Stimulated activated CD8-positive, alpha-beta memory T cell treated with anti-CD3 and anti-CD28 coated beads, Interleukin-12 subunit alpha, Interleukin-12 subunit beta, amount 100 ng/mL, for 1 hour (primary cell): ENCODE results near the gene DMGDH.
A peak's percentile ranks its signal among the peaks of the same experiment; 100 is the strongest.

Source experiments
- DNase-seq: peaks from one replicate; pipeline ENCODE4 v3.0.0-alpha.2; 2020; ENCODE audit warnings: low read depth

The DMGDH gene

DNA sequence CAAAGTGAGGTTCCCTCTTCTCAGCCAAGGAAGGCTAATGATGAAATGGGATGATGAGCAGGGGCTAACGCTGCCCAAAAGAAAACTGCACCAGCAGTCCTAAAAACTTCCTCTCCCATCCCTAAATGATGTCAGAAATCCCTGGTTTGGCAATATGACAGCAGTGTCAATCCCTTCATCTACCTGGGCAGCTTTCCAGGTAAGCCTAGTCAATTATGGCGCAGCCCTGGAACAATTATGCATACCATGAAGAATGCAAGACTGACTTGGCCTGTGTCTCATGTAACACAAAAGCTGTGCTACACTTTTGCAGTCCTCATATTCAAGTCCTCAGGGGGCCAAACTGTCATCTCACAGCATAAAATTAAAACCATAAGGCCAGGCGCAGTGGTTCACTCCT is 7.0 kb downstream of the DMGDH start:
- DNase-seq = no peak

DNA sequence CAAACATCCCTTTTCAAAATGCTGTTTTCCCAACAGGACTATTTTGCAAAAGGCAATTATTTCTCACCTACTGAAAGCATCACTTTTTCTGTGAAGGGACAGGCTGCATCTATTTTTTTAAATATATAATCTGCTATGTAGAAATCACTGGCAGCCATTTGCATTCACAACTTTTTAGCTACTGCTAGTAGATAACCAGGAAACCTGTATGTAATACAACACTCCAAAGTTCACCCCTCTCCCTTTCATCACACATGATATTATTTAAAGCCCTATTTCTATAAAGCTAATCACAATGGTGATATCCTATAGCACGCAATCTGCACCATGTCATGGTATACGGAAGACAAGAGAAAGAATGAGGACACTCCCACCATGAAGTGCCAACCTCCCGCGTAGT is 9.8 kb downstream of the DMGDH start:
- DNase-seq = no peak

DNA sequence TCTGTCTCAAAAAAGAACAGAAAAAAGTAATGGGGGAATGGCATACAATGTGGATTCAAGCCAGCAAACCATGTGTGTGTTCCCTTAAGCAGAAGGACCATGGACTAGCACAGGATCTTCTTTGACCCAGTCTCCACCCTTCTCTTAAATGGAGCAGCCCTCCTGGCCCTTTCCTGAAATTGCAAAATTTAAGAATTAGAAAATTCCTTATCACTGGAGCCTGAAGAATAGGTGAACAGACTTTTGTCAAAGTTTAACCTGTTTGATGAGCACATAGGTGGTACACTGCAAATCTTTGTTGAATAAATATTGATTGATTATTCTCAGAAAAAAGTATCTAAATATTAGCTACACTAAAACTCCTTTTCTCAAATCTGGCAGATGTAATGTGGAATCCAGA is 12.6 kb downstream of the DMGDH start:
- no peak for DNase-seq

DNA sequence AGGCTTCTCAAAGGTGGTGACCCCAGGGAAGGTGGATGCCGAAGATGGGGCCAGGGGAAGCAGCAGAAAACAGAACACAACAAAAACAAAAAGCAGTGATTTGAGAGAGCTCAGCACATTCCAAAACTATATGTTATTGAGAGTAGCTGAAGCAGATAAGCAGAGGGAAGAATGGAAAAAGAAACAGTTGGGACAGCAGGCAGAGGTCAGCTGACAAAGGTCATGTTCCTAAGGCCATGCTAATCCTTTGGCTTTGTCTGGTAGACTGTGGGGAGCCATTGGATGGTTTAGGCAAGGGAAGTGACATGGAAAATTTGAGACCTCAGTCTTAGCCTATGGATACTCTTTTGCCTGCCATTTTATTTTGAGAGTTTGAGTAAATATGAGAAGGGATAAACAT is 14.5 kb downstream of the DMGDH start:
- DNase-seq = no peak

DNA sequence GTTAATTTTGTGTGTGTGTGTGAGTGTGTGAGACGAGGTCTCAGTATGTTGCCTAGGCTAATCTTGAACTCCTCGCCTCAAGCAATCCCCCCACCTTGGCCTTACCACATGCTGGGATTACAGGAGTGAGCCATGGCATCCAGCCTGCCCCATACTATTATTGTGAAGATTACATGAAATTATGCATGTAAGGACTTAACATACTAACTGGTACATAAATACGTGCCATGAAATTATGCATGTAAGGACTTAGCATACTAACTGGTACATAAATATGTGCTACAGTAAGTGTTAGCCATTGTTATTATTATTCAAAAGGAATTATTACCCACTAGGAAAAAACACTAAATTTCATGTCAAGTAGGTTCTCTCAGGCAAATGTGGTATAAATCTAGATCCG is 16.2 kb downstream of the DMGDH start:
- DNase-seq = no peak

DNA sequence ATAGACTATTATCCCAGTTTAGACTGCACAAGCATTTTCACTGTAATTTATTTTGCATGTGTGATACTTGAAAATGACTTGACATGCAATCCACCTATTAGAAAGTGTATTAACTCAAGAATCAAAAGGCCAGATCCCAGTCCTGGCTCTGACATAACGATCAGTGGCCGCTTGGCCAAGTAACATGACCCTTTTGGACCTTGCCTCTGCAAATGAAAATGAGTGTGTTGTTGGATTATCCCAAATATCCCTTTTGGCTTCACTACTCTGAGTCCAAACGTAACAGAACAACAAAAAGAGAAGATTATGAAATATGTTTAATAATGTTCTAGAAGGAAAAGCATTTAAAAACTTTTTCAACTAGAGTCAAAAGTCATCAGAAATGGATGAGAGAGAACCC is 19.0 kb downstream of the DMGDH start:
- DNase-seq = no peak

DNA sequence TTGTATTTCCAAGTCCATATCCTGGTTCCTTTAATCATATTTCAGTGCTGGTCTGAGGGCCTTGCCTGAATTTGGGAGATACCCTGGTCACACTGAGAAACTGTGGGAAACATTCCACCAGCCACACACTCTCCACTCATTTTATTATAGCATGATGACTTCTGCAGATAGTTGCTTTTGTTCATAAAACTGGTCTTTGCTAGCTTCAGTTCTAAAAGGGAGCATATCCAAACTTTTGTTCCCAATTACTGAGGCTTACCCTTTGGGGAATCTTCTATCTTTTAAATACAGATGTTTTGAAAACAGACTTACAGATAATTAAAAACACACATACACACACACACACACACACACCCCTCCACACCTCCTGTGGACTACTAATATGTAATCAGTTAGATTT is 21.0 kb downstream of the DMGDH start:
- DNase-seq = no peak

DNA sequence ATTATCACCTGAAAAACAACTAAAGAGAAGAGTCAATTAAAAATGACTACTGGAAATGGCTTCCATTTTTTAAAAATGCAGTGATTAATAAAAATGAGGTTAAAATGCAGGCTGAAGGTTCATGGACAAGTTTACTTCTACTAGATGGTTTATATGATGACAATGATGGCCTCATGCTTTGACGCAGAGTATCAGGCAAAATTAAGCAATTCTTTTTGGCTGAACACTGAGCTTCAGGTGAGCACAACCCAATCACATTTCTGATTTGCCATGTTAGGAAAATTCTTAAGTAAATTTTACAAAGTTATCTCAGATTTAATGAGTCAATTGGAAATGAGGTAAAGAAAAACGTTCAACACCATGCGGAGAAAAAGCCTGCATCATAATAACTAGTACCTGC is 22.3 kb downstream of the DMGDH start:
- DNase-seq = no peak

DNA sequence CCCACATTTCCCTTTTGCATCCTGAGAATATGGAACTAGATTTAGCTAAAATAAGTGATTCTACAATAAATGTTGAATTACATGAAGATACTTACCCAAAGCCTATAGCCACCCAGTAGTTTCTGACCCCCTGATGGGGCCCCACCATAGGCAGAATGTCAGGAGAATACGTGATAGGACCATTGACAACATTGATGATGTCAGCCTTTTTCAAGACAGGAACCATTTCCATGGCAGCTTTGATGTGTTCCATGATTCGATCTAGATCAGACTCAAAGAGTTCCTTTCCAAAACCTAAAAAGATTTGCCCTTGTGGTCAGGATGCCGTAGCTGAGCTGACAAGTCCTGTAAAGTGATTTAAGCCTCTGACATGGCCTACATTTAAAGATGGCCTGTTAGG is 27.3 kb downstream of the DMGDH start:
- no peak for DNase-seq

DNA sequence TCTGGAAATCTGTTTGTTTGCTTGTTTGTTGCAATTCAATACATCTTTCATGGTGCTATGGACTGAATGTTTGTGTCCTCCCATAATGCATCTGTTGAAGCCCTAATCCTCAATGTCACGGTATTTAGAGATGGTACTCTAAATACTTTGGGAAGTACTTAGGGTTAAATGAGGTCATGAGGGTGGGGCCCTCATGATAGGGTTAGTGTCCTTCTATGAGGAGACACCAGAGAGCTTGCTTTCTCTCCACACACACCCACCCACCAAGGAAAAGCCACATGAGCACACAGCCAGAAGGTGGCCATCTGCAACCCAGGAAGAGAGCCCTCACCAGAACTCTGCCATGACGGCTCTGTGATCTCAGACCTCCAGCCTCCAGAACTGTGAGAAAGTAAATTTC is 32.7 kb downstream of the DMGDH start:
- no peak for DNase-seq

DNA sequence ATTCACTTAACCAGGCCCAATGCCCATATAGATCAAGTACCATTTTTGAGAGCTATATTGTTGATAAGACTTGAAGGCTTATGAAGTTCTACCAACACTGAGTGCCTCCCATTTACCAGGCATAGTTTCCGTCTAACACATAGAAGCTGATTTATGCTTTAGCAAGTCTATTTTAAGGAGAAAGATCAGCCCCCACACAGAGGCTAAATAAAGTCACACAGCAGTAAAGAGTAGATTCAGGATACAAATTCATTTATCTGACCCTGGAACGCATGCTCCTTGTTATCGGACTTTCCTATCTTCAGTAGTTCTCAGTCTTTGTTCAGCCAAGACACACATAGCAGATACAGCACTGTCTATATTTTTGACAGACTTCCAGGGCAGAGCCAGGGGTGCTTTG is 34.2 kb downstream of the DMGDH start:
- DNase-seq = no peak

DNA sequence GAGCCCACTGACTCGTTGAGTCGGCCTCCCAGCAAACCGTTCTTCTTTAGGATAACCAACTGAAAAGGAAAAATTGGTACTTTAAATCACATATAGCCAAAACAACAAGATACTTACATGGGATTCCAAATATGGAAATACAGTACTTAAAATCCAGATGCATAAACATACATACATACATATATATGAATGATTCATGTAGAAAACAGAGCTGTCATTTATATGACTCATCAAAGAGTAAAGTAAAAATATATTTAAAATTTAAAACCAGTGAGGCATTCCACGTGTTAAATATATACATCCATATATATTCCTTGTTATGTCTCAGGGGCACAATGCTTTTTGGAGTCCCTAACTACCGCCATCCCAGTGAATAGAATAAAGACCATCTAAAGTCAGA is 36.7 kb downstream of the DMGDH start:
- DNase-seq = no peak

DNA sequence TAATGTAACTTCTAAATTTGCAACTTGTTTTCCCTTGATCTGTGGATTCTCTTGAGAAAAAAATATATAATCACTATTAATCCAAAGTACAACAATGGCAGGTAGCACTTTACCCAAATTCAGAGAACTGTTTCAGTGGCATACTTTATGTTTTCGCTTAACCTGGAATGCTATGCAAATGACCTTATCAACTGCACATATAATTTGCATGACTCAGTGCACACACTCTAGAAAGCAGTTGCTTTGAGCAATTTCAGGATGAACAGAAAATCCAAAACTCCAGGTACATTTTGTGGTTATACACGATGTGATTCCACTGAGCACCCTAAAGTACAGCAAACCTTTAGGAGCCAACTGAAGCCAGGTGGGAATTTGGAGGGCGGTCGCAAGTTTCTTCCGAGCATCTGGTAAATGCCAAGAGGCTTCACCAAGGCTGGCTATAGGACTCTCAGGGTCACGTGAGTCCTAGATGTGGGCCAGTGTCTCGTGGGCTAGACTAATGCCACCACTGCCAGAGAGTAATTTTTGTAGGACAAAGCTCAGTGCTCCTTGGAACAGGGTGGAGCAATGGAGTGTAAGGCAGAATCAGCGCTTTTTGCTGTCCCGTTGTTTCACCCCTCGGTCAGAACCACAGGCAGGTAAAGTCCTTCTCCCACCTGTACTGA is 37.3 kb downstream of the DMGDH start:
- no peak for DNase-seq

DNA sequence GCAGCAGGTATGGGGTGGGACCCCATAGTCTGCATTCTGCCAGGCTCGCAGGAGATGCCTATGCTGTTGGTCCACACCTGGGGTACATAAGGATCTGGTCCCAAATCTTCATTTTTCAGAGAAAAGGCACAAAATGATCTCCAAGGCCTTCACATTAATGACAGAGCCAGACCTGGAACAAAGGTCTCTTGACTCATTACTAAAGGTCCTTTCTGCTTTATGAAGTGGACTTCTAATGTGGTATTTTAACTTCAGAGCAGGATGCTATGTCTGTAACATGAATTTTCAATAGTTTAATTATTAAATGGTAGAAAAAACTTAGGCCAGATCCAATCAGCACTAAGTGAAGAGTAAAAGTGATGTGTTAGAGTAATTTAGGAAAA is 38.0 kb downstream of the DMGDH start:
- no peak for DNase-seq

DNA sequence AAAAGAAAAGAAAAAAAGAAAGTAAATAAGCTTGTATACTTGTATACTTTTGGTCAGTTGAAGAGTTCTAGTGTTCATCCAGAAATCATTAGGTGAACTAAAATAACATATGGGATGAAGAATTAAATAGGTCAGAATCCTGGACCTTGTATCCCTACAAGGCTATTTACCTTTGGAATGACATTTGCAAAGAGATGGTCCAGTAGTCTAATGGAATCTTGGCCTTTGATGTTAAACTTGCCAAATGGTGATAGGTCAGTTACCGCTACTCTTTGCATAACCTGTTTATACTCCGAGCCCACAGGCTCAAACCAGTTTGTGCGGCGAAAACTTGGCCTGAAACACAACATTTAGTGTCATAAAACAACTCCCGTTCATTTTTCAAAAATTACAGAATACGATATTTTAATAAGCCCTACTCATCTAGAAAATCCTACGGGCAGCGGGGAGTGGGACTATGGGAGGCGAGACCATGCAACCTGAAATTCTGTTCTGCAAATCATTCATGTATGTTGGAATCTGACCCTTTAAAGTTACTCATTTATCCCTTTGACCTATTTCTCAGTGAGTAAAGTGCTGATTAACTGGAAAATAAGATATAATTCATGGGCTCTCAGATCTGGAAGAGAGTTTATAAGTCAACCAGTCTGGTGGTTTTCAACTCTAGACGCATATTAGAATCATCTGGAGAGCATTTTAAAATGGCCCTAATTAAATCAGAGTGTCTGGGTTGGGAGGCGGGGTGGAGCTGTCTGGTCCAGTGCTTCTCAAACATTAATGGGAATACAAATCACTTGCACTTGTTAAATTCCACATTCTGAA is 38.6 kb downstream of the DMGDH start:
- no peak for DNase-seq

DNA sequence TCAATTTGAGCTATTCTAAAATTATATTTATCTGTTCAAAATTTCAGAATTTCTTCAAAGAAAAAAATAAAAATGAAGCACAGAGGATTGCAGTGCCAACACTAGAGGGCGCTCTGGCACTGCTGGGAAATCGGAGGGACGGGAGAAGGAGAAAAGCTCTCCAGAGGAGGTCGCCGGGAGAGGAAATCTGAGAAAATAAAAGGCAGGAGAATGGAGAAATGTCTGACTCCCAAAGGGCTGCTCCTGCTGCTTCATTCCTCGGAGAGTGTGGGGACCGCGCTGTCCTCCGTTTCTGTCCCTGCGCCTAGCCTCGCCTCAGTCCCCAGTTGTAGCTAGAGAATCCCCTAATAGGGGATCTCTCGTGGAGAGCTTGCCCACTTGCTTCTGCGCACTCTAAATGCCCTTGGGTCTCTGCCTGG is 44.4 kb downstream of the DMGDH start:
- DNase-seq = peak; percentile 19

DNA sequence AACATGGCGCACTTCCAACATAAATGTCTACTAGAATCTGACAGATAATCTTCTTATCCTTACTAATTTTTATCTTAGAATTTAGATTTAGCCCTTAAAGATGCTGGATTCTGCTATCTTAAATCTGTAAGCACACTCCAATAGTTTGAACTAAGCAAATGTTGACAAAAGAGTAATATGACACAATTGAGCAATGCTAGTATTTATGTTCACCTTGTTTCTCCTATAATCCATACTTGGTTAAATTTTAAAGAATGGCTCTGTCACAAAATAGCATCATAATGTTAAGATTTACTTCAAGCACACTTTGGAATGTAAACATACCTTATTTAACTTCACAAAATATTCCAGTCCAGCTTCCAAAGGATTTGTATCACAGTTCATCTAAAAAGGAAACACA is 45.5 kb downstream of the DMGDH start:
- no peak for DNase-seq

DNA sequence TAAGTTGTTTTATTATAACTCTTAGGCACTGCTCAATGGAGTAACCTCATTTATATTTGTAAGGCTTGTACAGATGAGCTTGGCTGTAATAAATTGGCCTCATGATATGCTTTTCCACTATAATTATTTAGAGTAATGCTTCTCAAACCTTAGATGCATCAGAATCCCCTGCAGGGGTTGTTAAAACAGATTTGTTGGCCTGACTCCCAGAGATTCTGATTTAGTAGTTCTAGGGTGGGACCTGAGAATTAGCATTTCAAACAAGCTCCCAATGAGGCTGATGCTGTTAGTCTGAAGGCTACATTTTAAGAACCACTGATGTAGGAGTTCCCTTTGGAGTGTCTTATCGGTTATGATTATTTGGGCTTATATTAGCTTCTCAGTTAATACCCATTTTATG is 46.1 kb downstream of the DMGDH start:
- DNase-seq = no peak

DNA sequence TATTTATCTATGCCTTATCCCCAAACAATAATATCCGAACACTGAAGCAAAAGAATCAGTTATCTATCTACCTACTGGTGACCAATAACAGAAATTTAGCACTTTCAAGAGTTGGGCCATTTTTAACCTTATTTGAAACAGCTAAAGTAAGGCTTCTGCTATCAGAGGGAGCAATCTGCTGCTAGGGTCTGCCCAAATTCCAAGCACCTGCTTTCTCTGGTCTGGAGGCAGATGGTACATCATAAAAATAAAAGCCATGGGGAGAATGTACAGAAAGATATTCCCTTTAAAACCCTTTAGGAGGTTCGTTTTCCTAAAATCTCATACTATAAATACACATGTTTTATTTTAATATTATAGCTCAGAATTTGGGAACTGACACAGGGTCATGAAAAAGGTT is 46.7 kb downstream of the DMGDH start:
- DNase-seq = no peak

DNA sequence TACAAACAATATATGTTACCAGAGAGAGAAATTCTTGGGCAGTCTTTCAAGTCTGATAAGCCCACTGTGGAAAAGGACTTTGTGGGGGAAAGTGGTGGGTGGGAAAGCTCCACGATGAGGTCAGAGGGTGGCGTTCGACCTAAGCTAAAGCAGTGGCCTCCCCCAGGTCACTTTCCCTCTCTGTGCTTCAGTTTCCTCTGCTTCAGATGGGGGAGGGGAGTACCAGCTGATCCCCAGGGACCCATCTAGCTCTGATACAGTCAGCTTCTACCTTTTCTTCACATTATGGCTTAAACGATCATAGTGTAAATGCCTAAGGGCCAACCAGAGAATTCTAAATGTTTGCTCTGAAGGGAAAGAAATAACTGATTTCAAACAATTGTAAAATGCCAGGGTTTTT is 47.7 kb downstream of the DMGDH start:
- no peak for DNase-seq

DNA sequence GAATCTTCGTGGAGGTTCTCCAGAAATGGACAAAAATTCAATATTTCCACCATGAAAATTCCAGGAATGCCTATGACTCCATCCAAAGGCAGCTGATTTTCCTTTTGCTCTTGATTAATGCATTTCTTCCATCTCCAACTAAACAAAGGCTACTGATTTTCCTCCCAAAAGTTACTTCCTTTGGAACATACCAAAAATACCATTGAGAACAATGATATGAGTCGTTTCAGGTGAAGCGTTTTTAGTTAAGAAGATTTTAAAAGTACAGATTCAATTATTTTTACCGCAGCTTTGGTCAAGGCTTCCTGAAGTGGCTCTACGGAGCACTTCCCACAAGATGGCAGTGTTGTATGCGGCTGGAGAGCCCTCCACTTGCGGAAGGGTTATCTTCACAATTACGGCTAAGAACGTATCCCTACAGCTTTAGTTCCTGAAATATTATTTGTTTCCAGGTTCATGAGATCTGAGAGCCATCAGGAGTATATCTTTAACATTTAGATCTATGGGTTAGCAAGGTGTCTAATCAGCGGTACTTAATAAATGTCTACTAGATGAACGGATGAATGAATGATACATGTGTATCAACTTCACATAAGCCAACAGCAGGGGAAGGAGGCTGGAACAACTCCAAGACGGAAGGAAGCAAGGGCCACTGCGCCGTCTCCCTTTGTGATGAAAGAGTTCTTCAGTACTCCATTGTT is 48.5 kb downstream of the DMGDH start:
- no peak for DNase-seq

DNA sequence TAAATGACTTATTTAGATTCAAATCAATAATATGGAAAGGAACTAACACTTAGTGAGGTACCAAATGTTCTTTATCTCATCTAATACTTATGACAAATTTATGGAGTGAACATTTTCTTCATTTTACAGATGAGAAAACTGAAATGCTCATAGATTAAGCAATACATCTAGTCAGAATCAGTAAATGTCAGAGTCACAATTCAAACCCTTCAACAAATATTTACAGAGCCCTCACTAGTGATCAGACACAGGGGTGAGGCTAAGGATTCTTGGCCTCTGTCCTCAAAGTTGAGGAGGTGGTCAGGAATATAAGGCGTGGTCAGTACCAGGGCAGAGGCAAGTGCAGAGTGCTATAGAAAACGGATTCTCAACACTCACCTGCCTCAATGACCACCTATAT is 54.8 kb downstream of the DMGDH start:
- no peak for DNase-seq

DNA sequence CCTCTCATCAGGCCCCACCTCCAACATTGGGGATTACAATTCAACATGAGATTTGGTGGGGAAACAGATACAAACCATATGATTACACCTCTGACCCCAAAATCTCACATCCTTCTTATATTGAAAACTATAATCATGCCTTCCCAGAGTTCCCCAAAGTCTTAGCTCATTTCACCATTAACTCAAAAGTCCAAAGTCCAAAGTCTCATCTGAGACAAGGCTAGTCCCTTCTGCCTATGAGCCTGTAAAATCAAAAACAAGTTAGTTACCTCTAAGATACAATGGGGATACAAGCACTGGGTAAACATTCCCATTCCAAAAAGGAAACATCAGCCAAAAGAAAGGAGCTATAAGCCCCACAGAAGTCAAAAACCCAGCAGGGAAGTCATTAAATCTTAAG is 57.6 kb downstream of the DMGDH start:
- DNase-seq = no peak
